Natural killer cell (primary cell): ENCODE results near the gene ST3GAL3. TPM values are rescaled to one million over a fixed set of nuclear protein-coding genes. Genes with fewer than 3 reads are reported as not detected.

ENCODE experiments used
- ATAC-seq, 3 donors: fragments of 150-1000 bp in 2 of 3; fragments of 200-7000 bp in 1 of 3; cut with Tn5 transposase; 1 replicate in 1 of 3; 2 replicates in 2 of 3; pipeline ENCODE4 v1.10.0; 2021; ENCODE audit warnings: mild to moderate bottlenecking in 2 of 3, moderate library complexity in 2 of 3
- DNase-seq, 2 donors: peaks; one replicate each; pipeline versions ENCODE4 v3.0.0 to v3.0.0-alpha.2; 2013 to 2021; ENCODE audit warnings: mixed read lengths in 1 of 2
- H3K27ac ChIP-seq: one replicate; pipeline ENCODE4 v1.5.1; 2013; ENCODE audit warnings: mild to moderate bottlenecking, low read length
- H3K27me3 ChIP-seq: one replicate; pipeline ENCODE4 v1.6.1; 2013; ENCODE audit warnings: low read length; ENCODE audit not compliant: control insufficient read depth, insufficient read depth
- H3K36me3 ChIP-seq: one replicate; pipeline ENCODE4 v1.6.1; 2013; ENCODE audit warnings: low read length; ENCODE audit not compliant: control insufficient read depth, insufficient read depth
- H3K4me1 ChIP-seq: one replicate; pipeline ENCODE4 v1.6.1; 2013; ENCODE audit warnings: low read length; ENCODE audit not compliant: control insufficient read depth, insufficient read depth
- H3K4me3 ChIP-seq: one replicate; pipeline ENCODE4 v1.5.1; 2013; ENCODE audit warnings: low read length
- H3K9me3 ChIP-seq: one replicate; pipeline ENCODE4 v1.6.1; 2013; ENCODE audit warnings: low read length; ENCODE audit not compliant: control insufficient read depth, insufficient read depth
- H3K27ac Mint-ChIP-seq, 2 donors: one replicate each; pipeline ENCODE4 v1.8.0; 2022; ENCODE audit warnings: mild to moderate bottlenecking in 2 of 2, mixed read lengths in 2 of 2, moderate library complexity in 1 of 2
- H3K27me3 Mint-ChIP-seq, 2 donors: one replicate each; pipeline ENCODE4 v1.8.0; 2022; ENCODE audit warnings: low read depth in 2 of 2, mixed read lengths in 2 of 2
- H3K36me3 Mint-ChIP-seq: one replicate; pipeline ENCODE4 v1.8.0; 2022; ENCODE audit warnings: mixed read lengths
- H3K4me1 Mint-ChIP-seq, 2 donors: one replicate each; pipeline ENCODE4 v1.8.0; 2022; ENCODE audit warnings: mixed read lengths in 2 of 2
- H3K4me3 Mint-ChIP-seq: one replicate; pipeline ENCODE4 v1.8.0; 2022; ENCODE audit warnings: mild to moderate bottlenecking, moderate library complexity, mixed read lengths
- H3K9me3 Mint-ChIP-seq, 2 donors: one replicate each; pipeline ENCODE4 v1.8.0; 2022; ENCODE audit warnings: mixed read lengths in 2 of 2
- CTCF ChIP-seq: fragments of 200-600 bp; IDR thresholded peaks from one replicate; pipeline ENCODE4 v1.8.0; 2022; ENCODE audit warnings: antibody characterized with exemption
- WGBS: methylation state at CpG from one replicate; pipeline ENCODE4 v1.1.7; 2013; ENCODE audit warnings: missing lambda C conversion rate; ENCODE audit not compliant: insufficient coverage; 5-methylcytosine and 5-hydroxymethylcytosine counted together
- intact Hi-C: fragments of 100-400 bp; cut with micrococcal nuclease; formaldehyde crosslinking; loops from one replicate; pipeline ENCODE4 v1.14.2; 2022
- total RNA-seq, 4 donors: library from RNA; stranded (reverse); fragments of 120-200 nt in 1 of 4; gene quantifications; one replicate each; pipeline versions ENCODE4 v1.2.3 to v1.2.4, GENCODE V29; 2013 to 2022

ST3GAL3 gene
- total RNA-seq, 3 donors from 2014 or later (not counting 1 experiment from before 2014, with no cell fraction given), result 22.2 to 27.3 (median 22.3) TPM

- Histone ChIP-seq H3K4me1 (no peaks in the 10 kb centered on the region), H3K27ac (no peak overlapping the region), H3K27me3 (no peaks in the 10 kb centered on the region), H3K36me3 (peaks cover 98% of the 10 kb centered on the region), H3K4me3 (no peak overlapping the region), H3K9me3 (no peaks in the 10 kb centered on the region)
- Mint-ChIP-seq H3K27ac (no peak overlapping the region), H3K27me3 (no peaks in the 10 kb centered on the region), H3K9me3 (no peaks in the 10 kb centered on the region), H3K4me1 (peaks cover 0 to 4% of the 10 kb centered on the region in 2 donors), H3K4me3 (no peak overlapping the region), H3K36me3 (peaks cover 19% of the 10 kb centered on the region)
- no peak for DNase-seq
- WGBS, result 99% methylated on average over 6 of the region's 6 CpGs
- TF ChIP-seq CTCF, result no peak
- ATAC-seq, result no peak
- intact Hi-C loops, result no loop called here
Observed at GRCh38 chr1:43693371-43693770, 14.0 kb upstream of the ST3GAL3 start.

- intact Hi-C loops, result no loop called here
- Histone ChIP-seq H3K36me3 (peaks cover 83% of the 10 kb centered on the region), H3K9me3 (no peaks in the 10 kb centered on the region), H3K27me3 (no peaks in the 10 kb centered on the region), H3K4me3 (no peak overlapping the region), H3K27ac (no peak overlapping the region), H3K4me1 (no peaks in the 10 kb centered on the region)
- H3K36me3 Mint-ChIP-seq, result peaks cover 9% of the 10 kb centered on the region
- no peak overlapping the region for H3K4me3 Mint-ChIP-seq
- no peaks in the 10 kb centered on the region for H3K9me3 Mint-ChIP-seq
- ATAC-seq, result no peak
- no peaks in the 10 kb centered on the region for H3K27me3 Mint-ChIP-seq
- no peak overlapping the region for H3K27ac Mint-ChIP-seq
- TF ChIP-seq CTCF, result no peak
- DNase-seq, result no peak
- no peaks in the 10 kb centered on the region for H3K4me1 Mint-ChIP-seq
- 97% methylated on average over 4 of the region's 5 CpGs for WGBS
Observed at GRCh38 chr1:43699281-43699680, 8.1 kb upstream of the ST3GAL3 start.

GRCh38 chr1:43703836-43704235, 3.5 kb upstream of the ST3GAL3 start:
- Mint-ChIP-seq H3K9me3 (no peaks in the 10 kb centered on the region), H3K4me3 (peak overlapping the region; percentile 2), H3K36me3 (peaks cover 11% of the 10 kb centered on the region), H3K27ac (no peak overlapping the region), H3K27me3 (no peaks in the 10 kb centered on the region), H3K4me1 (peaks cover 18 to 21% of the 10 kb centered on the region in 2 donors)
- ATAC-seq, result no peak
- no peaks in the 10 kb centered on the region for H3K9me3 ChIP-seq
- H3K36me3 ChIP-seq, result peaks cover 46% of the 10 kb centered on the region
- TF ChIP-seq CTCF, result no peak
- no peaks in the 10 kb centered on the region for H3K27me3 ChIP-seq
- DNase-seq, result no peak
- no peak overlapping the region for H3K27ac ChIP-seq
- no peak overlapping the region for H3K4me3 ChIP-seq
- peaks cover 17% of the 10 kb centered on the region for H3K4me1 ChIP-seq
- intact Hi-C loops, result no loop called here

GRCh38 chr1:43704838-43705237, 2.5 kb upstream of the ST3GAL3 start:
- no peaks in the 10 kb centered on the region for H3K9me3 Mint-ChIP-seq
- 73% methylated on average over 2 of the region's 2 CpGs for WGBS
- peaks cover 11% of the 10 kb centered on the region for H3K36me3 Mint-ChIP-seq
- no peak for TF ChIP-seq CTCF
- H3K4me1 Mint-ChIP-seq, result peaks cover 18 to 24% of the 10 kb centered on the region in 2 donors
- intact Hi-C loops, result no loop called here
- DNase-seq (no peak), ATAC-seq (no peak)
- H3K4me3 Mint-ChIP-seq, result peak overlapping the region; percentile 40
- no peaks in the 10 kb centered on the region for H3K27me3 Mint-ChIP-seq
- peaks cover 40% of the 10 kb centered on the region for H3K36me3 ChIP-seq
- H3K27ac Mint-ChIP-seq, result no peak overlapping the region
- peaks cover 17% of the 10 kb centered on the region for H3K4me1 ChIP-seq
- H3K27me3 ChIP-seq, result no peaks in the 10 kb centered on the region
- H3K27ac ChIP-seq, result no peak overlapping the region
- H3K9me3 ChIP-seq, result no peaks in the 10 kb centered on the region
- no peak overlapping the region for H3K4me3 ChIP-seq
